Measurements from ENCODE around the gene VDAC2.

Gene VDAC2

DNA sequence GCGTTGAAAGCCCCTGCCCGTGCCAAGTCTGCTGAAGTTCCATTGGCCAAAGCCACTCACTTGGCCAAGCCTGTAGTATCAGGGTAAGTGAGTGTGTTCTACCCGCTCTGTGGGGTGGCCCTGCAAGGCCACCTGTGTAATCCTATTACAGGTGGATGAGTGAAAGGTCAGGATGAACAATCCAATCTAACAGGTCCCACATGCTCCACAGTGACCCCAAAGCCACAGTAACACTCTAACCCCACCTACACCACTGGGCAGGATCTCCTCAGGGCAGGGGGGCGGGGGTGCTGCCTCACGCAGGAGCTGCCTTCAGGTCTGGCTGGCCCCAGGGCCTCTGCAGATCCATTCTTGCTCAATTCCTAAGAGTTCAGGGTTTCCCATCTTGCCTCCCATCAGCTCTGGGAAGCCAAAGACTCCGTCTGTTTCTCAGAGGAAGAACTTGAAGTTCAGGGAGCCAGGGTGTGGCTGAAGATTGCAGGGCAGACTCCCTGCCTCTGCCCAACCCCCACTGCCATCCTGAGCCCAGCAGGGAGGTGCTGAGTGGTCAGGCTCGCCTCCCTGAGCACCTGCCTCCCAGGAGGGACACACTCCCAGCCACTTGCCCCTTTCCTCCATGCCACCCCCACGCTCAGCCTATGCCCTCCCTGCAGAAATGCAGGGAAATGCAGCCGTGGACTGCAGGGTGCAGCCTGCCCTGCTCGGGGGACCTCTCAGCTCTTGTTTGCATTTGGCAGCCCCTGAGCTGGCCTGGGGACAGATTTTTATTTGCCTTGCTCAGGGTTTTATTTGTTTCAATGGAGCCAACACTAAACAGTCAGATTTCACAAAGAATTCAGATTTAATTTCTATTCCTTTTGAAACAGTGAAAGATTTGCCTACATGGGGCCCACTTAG is 35.0 kb downstream of the VDAC2 start:
- no peak for TF ChIP-seq EZH2 (IDR thresholded peaks at IDR 0.05; ENCODE audit: borderline replicate concordance, low read length)
- TF ChIP-seq, protein P1, sequence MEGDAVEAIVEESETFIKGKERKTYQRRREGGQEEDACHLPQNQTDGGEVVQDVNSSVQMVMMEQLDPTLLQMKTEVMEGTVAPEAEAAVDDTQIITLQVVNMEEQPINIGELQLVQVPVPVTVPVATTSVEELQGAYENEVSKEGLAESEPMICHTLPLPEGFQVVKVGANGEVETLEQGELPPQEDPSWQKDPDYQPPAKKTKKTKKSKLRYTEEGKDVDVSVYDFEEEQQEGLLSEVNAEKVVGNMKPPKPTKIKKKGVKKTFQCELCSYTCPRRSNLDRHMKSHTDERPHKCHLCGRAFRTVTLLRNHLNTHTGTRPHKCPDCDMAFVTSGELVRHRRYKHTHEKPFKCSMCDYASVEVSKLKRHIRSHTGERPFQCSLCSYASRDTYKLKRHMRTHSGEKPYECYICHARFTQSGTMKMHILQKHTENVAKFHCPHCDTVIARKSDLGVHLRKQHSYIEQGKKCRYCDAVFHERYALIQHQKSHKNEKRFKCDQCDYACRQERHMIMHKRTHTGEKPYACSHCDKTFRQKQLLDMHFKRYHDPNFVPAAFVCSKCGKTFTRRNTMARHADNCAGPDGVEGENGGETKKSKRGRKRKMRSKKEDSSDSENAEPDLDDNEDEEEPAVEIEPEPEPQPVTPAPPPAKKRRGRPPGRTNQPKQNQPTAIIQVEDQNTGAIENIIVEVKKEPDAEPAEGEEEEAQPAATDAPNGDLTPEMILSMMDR (IDR thresholded peaks at IDR 0.05; ENCODE audit: low read length) = no peak
- Histone ChIP-seq H3K9me2 (ENCODE audit: low read depth, low read length) (no peaks in the 10 kb centered on the region), H3K4me3 (ENCODE audit: low read depth, low read length, poor library complexity, severe bottlenecking) (no peak overlapping the region), H3K27me3 (ENCODE audit: insufficient read depth, low read length) (no peaks in the 10 kb centered on the region), H3F3A (ENCODE audit: insufficient read depth, low read length) (no peaks in the 10 kb centered on the region), H3K9ac (ENCODE audit: low read length) (no peak overlapping the region), H3K4me1 (ENCODE audit: insufficient read depth, low read length, severe bottlenecking) (no peaks in the 10 kb centered on the region), H3K27ac (ENCODE audit: low read depth, low read length, poor library complexity, severe bottlenecking) (no peak overlapping the region), H3K9me3 (ENCODE audit: low read length) (no peaks in the 10 kb centered on the region), H3K79me2 (ENCODE audit: insufficient read depth, low read length) (no peaks in the 10 kb centered on the region), H3K4me2 (ENCODE audit: low read length) (no peak overlapping the region), H4K20me1 (ENCODE audit: insufficient read depth, low read length) (no peaks in the 10 kb centered on the region), H2AFZ (ENCODE audit: low read length) (no peak overlapping the region), H3K36me3 (ENCODE audit: insufficient read depth, low read length) (no peaks in the 10 kb centered on the region; the same call in 1 of the 2 replicates)

DNA sequence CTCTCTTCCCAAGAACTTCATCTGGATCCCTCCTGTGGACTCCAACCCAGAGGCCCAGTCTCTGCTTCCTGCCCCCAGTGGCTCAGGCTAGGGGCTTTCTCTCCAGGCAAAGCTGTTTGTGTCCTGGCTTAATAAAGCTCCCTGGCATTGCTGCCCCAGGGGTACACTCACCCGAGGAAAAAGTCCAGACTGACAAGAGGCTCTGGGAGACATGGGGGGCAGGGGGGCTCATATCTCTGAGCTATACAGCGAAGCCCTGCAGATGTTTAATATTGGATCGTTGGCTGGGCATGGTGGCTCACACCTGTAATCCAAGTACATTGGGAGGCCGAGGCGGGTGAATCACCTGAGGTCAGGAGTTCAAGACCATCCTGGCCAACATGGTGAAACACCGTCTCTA is 35.9 kb downstream of the VDAC2 start:
- Histone ChIP-seq H3K79me2 (ENCODE audit: insufficient read depth, low read length) (no peaks in the 10 kb centered on the region), H3K27ac (ENCODE audit: low read depth, low read length, poor library complexity, severe bottlenecking) (no peak overlapping the region), H3K9me2 (ENCODE audit: low read depth, low read length) (no peaks in the 10 kb centered on the region)

DNA sequence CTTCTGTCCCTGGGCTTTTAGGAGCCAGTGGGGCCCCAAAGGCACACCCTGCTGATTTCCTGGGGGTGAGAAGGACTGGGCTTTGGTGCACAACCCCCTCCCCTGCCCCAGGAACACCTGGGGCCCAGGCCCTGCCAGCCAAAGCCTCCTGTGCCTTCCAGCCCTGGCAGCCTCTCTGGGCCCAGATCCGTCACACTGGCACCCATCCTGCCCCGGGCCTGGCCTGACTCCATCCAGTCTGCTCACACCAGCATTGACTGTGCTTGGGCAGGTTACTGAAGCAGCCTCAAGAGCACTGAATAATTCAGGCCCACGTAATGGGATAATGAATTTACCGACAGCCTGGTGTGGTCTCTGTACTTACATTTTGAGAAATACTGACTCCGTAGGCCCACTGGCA is 37.2 kb downstream of the VDAC2 start:
- H3F3A ChIP-seq (ENCODE audit: insufficient read depth, low read length) = no peaks in the 10 kb centered on the region
- no peaks in the 10 kb centered on the region for H3K79me2 ChIP-seq (ENCODE audit: insufficient read depth, low read length)
- no peak overlapping the region for H3K4me3 ChIP-seq (ENCODE audit: low read depth, low read length, poor library complexity, severe bottlenecking)
- no peaks in the 10 kb centered on the region for H3K27me3 ChIP-seq (ENCODE audit: insufficient read depth, low read length)
- no peaks in the 10 kb centered on the region for H4K20me1 ChIP-seq (ENCODE audit: insufficient read depth, low read length)
- H3K4me1 ChIP-seq (ENCODE audit: insufficient read depth, low read length, severe bottlenecking) = no peaks in the 10 kb centered on the region
- peaks cover 2% of the 10 kb centered on the region; the same call in 1 of the 2 replicates for H3K9me3 ChIP-seq (ENCODE audit: low read length)
- no peaks in the 10 kb centered on the region; the same call in 1 of the 2 replicates for H3K36me3 ChIP-seq (ENCODE audit: insufficient read depth, low read length)
- no peak overlapping the region for H2AFZ ChIP-seq (ENCODE audit: low read length)
- H3K27ac ChIP-seq (ENCODE audit: low read depth, low read length, poor library complexity, severe bottlenecking) = no peak overlapping the region
- TF ChIP-seq, protein P1 (IDR thresholded peaks at IDR 0.05; ENCODE audit: low read length) = no peak
- TF ChIP-seq EZH2 (IDR thresholded peaks at IDR 0.05; ENCODE audit: borderline replicate concordance, low read length) = no peak
- no peak overlapping the region for H3K9ac ChIP-seq (ENCODE audit: low read length)
- H3K4me2 ChIP-seq (ENCODE audit: low read length) = no peak overlapping the region
- H3K9me2 ChIP-seq (ENCODE audit: low read depth, low read length) = no peaks in the 10 kb centered on the region

More for the DNA sequence above, 35.9 kb downstream of the VDAC2 start:
- H3K36me3 ChIP-seq (ENCODE audit: insufficient read depth, low read length) = no peaks in the 10 kb centered on the region; the same call in 1 of the 2 replicates
- no peak overlapping the region for H3K4me3 ChIP-seq (ENCODE audit: low read depth, low read length, poor library complexity, severe bottlenecking)
- no peak overlapping the region for H2AFZ ChIP-seq (ENCODE audit: low read length)
- no peak overlapping the region for H3K9ac ChIP-seq (ENCODE audit: low read length)
- no peaks in the 10 kb centered on the region for H3K9me3 ChIP-seq (ENCODE audit: low read length)
- no peak for TF ChIP-seq EZH2 (IDR thresholded peaks at IDR 0.05; ENCODE audit: borderline replicate concordance, low read length)
- TF ChIP-seq, protein P1 (IDR thresholded peaks at IDR 0.05; ENCODE audit: low read length) = no peak
- H3K4me1 ChIP-seq (ENCODE audit: insufficient read depth, low read length, severe bottlenecking) = no peaks in the 10 kb centered on the region
- no peaks in the 10 kb centered on the region for H4K20me1 ChIP-seq (ENCODE audit: insufficient read depth, low read length)
- H3K27me3 ChIP-seq (ENCODE audit: insufficient read depth, low read length) = no peaks in the 10 kb centered on the region
- no peaks in the 10 kb centered on the region for H3F3A ChIP-seq (ENCODE audit: insufficient read depth, low read length)
- H3K4me2 ChIP-seq (ENCODE audit: low read length) = no peak overlapping the region
